Muscle of leg (tissue), 11 donors: ENCODE measurements around the gene FYB1. TPM values are rescaled to one million over a fixed set of nuclear protein-coding genes. Genes with fewer than 3 reads are reported as not detected.
"Not testable (repeated sequence)": the region's sequence is repeated elsewhere in the genome, so short reads cannot be mapped to it uniquely, and the experiment has no call there.

Source experiments
- DNase-seq: peaks from one replicate; pipeline ENCODE4 v3.0.0; 2013
- H3K27ac ChIP-seq: one replicate; pipeline ENCODE4 v1.5.1; 2013; ENCODE audit warnings: mild to moderate bottlenecking, low read length, control low read depth
- H3K27me3 ChIP-seq: one replicate; pipeline ENCODE4 v1.6.1; 2013; ENCODE audit warnings: low read length; ENCODE audit not compliant: control insufficient read depth, insufficient read depth
- H3K36me3 ChIP-seq: one replicate; pipeline ENCODE4 v1.6.1; 2013; ENCODE audit warnings: low read length; ENCODE audit not compliant: control insufficient read depth, insufficient read depth
- H3K4me1 ChIP-seq: one replicate; pipeline ENCODE4 v1.6.1; 2013; ENCODE audit warnings: low read length; ENCODE audit not compliant: control insufficient read depth, insufficient read depth
- H3K4me3 ChIP-seq: one replicate; pipeline ENCODE4 v1.5.1; 2013; ENCODE audit warnings: low read length, control low read depth
- H3K9me3 ChIP-seq: replicated peaks from 2 replicates; pipeline ENCODE4 v1.6.1; 2013; ENCODE audit warnings: low read depth, low read length; ENCODE audit not compliant: control insufficient read depth
- WGBS: methylation state at CpG from one replicate; pipeline ENCODE4 v1.1.5; 2013; ENCODE audit warnings: missing lambda C conversion rate; ENCODE audit not compliant: insufficient coverage; 5-methylcytosine and 5-hydroxymethylcytosine counted together
- polyA plus RNA-seq, 8 donors: library from polyadenylated mRNA; unstranded; fragments of 120-200 nt; gene quantifications; one replicate each; pipeline versions ENCODE4 v1.2.1 to v1.2.3, GENCODE V29; 2013; ENCODE audit warnings: inconsistent platforms in 1 of 8, low replicate concordance in 1 of 8; ENCODE audit not compliant: insufficient read length in 8 of 8, insufficient read depth in 1 of 8
- total RNA-seq: library from RNA; stranded (reverse); fragments of 120-200 nt; gene quantifications from one replicate; pipeline ENCODE4 v1.2.4, GENCODE V29; 2013

FYB1 gene
- total and polyA plus RNA-seq, 9 donors: 1.4 to 3.0 (median 1.9) TPM

- Histone ChIP-seq H3K27ac (no peak overlapping the region), H3K36me3 (no peaks in the 10 kb centered on the region), H3K9me3 (no peaks in the 10 kb centered on the region), H3K27me3 (no peaks in the 10 kb centered on the region), H3K4me1 (no peaks in the 10 kb centered on the region), H3K4me3 (no peak overlapping the region)
- no peak for DNase-seq
Measured at GRCh38 chr5:39253196-39253595, 33.8 kb upstream of the FYB1 start.

DNA sequence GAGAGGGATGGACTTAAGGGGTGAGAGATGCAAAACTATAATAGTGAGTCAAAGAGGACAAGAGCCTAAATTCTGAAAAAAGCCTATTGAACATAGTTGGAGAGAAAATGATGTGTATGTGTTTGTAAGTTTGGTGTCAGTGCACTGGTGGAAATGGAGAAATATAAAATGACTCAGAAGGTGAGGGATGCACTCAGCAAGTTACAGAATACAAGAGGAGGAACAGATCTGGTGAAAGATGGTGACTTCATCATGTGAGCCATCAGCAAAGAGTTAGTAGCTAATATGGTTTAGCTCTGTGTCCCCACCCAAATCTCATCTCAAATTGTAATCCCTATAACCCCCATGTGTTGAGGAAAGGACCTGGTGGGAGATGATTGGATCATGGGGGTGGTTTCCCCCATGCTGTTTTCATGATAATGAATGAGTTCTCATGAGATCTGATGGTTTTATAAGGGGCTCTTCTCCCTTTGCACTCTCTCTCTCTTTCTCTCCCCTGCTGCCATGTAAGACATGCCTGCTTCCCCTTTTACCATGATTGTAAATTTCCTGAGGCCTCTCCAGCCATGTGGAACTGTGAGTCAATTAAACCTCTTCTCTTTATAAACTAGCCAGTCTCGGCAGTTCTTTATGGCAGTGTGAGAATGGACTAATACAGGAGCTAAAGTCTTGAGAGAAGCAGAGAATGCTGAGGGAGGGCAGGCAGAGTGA, 30.4 kb upstream of the FYB1 start:
- DNase-seq: no peak
- Histone ChIP-seq H3K27me3 (no peaks in the 10 kb centered on the region), H3K27ac (no peak overlapping the region), H3K9me3 (no peaks in the 10 kb centered on the region), H3K4me3 (no peak overlapping the region), H3K4me1 (no peaks in the 10 kb centered on the region), H3K36me3 (no peaks in the 10 kb centered on the region)
- no CpG with 5 or more reads among the region's 1 CpG for WGBS

GRCh38 chr5:39249069-39249468, 29.7 kb upstream of the FYB1 start:
- H3K9me3 ChIP-seq: no peaks in the 10 kb centered on the region
- DNase-seq: no peak
- no CpG with 5 or more reads among the region's 1 CpG for WGBS
- no peaks in the 10 kb centered on the region for H3K27me3 ChIP-seq
- no peak overlapping the region for H3K4me3 ChIP-seq
- no peaks in the 10 kb centered on the region for H3K36me3 ChIP-seq
- H3K4me1 ChIP-seq: no peaks in the 10 kb centered on the region
- H3K27ac ChIP-seq: no peak overlapping the region

DNA sequence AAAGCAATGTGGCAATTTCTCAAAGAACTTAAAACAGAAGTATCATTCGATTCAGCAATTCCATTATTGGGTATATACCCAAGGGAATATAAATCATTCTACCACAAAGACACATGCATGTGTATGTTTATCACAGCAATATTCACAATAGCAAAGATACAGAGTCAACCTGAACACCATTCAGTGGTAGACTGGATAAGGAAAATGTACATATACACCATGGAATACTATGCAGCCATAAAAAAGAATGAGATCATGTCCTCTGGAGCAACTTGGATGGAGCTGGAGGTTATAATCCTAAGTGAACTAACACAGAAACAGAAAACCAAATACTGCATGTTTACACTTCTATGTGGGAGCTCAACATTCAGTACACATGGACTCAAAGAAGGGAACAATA, 21.4 kb upstream of the FYB1 start:
- Histone ChIP-seq H3K27ac (no peak overlapping the region), H3K4me1 (no peaks in the 10 kb centered on the region), H3K9me3 (peaks cover 9% of the 10 kb centered on the region), H3K4me3 (no peak overlapping the region), H3K27me3 (no peaks in the 10 kb centered on the region), H3K36me3 (no peaks in the 10 kb centered on the region)
- WGBS: no CpG with 5 or more reads among the region's 1 CpG
- no peak for DNase-seq

- no peaks in the 10 kb centered on the region for H3K27me3 ChIP-seq
- no peaks in the 10 kb centered on the region for H3K36me3 ChIP-seq
- no peak for DNase-seq
- H3K9me3 ChIP-seq: peaks cover 9% of the 10 kb centered on the region
- H3K4me1 ChIP-seq: no peaks in the 10 kb centered on the region
- no peak overlapping the region for H3K4me3 ChIP-seq
- WGBS: no CpG with 5 or more reads among the region's 3 CpGs
- no peak overlapping the region for H3K27ac ChIP-seq
Measured at GRCh38 chr5:39238366-39239105, 19.2 kb upstream of the FYB1 start.

GRCh38 chr5:39236718-39237117, 17.4 kb upstream of the FYB1 start:
- no CpG with 5 or more reads among the region's 1 CpG for WGBS
- no peaks in the 10 kb centered on the region for H3K27me3 ChIP-seq
- H3K4me3 ChIP-seq: no peak overlapping the region
- H3K4me1 ChIP-seq: no peaks in the 10 kb centered on the region
- no peak for DNase-seq
- no peak overlapping the region for H3K27ac ChIP-seq
- H3K36me3 ChIP-seq: no peaks in the 10 kb centered on the region
- H3K9me3 ChIP-seq: peaks cover 9% of the 10 kb centered on the region

- H3K27ac ChIP-seq: no peak overlapping the region
- WGBS: no CpG with 5 or more reads among the region's 3 CpGs
- no peak overlapping the region for H3K4me3 ChIP-seq
- no peak for DNase-seq
- no peaks in the 10 kb centered on the region for H3K27me3 ChIP-seq
- H3K36me3 ChIP-seq: no peaks in the 10 kb centered on the region
- peaks cover 2% of the 10 kb centered on the region for H3K9me3 ChIP-seq
- no peaks in the 10 kb centered on the region for H3K4me1 ChIP-seq
Measured at GRCh38 chr5:39235648-39236047, 16.3 kb upstream of the FYB1 start.

DNA sequence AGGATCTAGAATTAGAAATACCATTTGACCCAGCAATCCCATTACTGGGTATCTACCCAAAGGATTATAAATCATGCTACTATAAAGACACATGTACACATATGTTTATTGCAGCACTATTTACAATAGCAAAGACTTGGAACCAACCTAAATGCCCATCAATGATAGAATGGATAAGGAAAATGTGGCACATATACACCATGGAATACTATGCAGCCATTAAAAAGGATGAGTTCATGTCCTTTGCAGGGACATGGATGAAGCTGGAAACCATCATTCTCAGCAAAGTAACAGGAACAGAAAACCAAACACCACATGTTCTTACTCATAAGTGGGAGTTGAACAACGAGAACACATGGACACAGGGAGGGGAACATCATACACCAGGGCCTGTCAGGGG, 15.1 kb upstream of the FYB1 start:
- no CpG with 5 or more reads among the region's 1 CpG for WGBS
- not testable (repeated sequence) for H3K27me3 ChIP-seq, H3K4me3 ChIP-seq, H3K4me1 ChIP-seq, DNase-seq, H3K36me3 ChIP-seq, H3K27ac ChIP-seq, H3K9me3 ChIP-seq

DNA sequence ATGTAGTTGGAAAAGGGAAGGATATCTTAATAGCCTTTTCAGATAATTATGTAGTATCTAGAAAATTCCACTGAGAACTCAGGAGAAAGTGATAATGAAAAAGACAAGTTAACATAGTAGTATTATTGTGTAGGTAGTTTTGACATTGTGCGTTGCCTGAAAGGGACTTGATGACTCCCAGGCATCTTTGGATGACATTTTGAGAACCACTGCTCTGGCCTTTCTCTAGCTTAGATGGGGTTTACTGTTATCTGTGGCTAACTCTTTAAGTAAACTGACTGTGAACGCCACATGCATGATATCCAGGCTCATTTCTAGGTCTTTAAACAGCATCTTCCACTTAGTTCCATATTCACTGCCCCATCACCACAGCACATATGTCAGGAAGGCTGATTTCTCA, 14.4 kb upstream of the FYB1 start:
- Histone ChIP-seq H3K36me3 (no peaks in the 10 kb centered on the region), H3K9me3 (no peaks in the 10 kb centered on the region), H3K4me3 (no peak overlapping the region), H3K4me1 (no peaks in the 10 kb centered on the region), H3K27ac (no peak overlapping the region), H3K27me3 (no peaks in the 10 kb centered on the region)
- no peak for DNase-seq
- 75% methylated on average over 1 of the region's 2 CpGs for WGBS

DNA sequence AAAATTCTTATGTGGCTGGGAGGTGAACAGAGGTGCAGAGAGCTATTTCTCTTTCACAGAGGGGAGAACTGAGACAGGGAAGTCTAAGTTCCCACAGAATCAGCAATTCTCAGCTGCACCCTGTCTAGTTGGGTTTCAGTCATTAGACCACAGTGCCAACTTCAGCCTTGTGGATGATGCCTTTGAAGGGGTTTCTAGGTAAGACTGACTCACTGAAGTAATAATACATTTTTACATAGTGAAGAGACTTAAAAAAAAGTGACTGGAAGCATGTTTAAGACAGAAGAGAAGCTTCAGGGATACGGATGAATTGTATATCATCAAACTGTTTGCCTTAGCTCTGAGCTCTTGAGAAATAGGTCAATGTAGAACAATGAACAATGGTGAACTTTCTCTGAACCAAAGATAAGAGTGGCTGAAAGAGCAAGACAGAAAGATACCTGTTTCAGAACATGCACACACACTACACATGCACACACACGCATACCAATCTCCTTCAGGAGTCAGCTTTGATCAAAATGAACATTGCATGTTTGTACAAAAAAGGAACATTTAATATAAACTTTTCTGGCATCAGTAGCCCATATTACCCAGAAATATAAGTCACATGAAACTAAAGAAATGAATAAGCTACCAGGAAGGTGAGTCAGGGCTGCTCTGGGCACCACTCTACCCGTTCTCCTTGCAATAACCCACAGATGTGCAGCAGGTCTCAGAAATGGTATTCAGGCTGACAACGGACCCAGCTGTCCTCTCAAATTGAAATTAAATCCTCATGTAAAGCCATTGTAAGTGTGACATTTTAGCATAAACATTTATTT, 12.6 kb upstream of the FYB1 start:
- WGBS: no CpG with 5 or more reads among the region's 4 CpGs
- H3K27ac ChIP-seq: no peak overlapping the region
- no peaks in the 10 kb centered on the region for H3K4me1 ChIP-seq
- H3K36me3 ChIP-seq: no peaks in the 10 kb centered on the region
- no peak overlapping the region for H3K4me3 ChIP-seq
- no peaks in the 10 kb centered on the region for H3K9me3 ChIP-seq
- DNase-seq: no peak
- no peaks in the 10 kb centered on the region for H3K27me3 ChIP-seq
